IPS-18a (cell line): ENCODE data around the gene ABCG2.

Experiments used
- H3K27ac ChIP-seq: one replicate; pipeline ENCODE4 v1.5.1; 2013; ENCODE audit warnings: low read length
- H3K27me3 ChIP-seq: one replicate; pipeline ENCODE4 v1.6.1; 2013; ENCODE audit warnings: mild to moderate bottlenecking, low read length; ENCODE audit not compliant: control insufficient read depth, insufficient read depth
- H3K36me3 ChIP-seq: one replicate; pipeline ENCODE4 v1.6.1; 2013; ENCODE audit warnings: low read depth, low read length; ENCODE audit not compliant: control insufficient read depth
- H3K4me1 ChIP-seq: one replicate; pipeline ENCODE4 v1.6.1; 2013; ENCODE audit warnings: low read depth, low read length; ENCODE audit not compliant: control insufficient read depth
- H3K4me3 ChIP-seq: one replicate; pipeline ENCODE4 v1.5.1; 2013; ENCODE audit warnings: low read length
- H3K9ac ChIP-seq: one replicate; pipeline ENCODE4 v1.6.1; 2013; ENCODE audit warnings: mild to moderate bottlenecking, low read length, moderate library complexity
- H3K9me3 ChIP-seq: one replicate; pipeline ENCODE4 v1.6.1; 2013; ENCODE audit warnings: low read depth, low read length; ENCODE audit not compliant: control insufficient read depth

ABCG2 gene

GRCh38 chr4:88062311-88062710 is 96.1 kb downstream of the ABCG2 start:
- Histone ChIP-seq H3K4me1 (no peaks in the 10 kb centered on the region), H3K27me3 (no peaks in the 10 kb centered on the region), H3K9ac (no peak overlapping the region), H3K4me3 (no peak overlapping the region), H3K36me3 (peaks cover 77% of the 10 kb centered on the region), H3K9me3 (no peaks in the 10 kb centered on the region), H3K27ac (no peak overlapping the region)

- Histone ChIP-seq H3K36me3 (peaks cover 77% of the 10 kb centered on the region), H3K4me1 (no peaks in the 10 kb centered on the region)
These were observed 98.0 kb downstream of the ABCG2 start for GRCh38 chr4:88060431-88060830.

GRCh38 chr4:88059766-88060165 is 98.7 kb downstream of the ABCG2 start:
- H3K36me3 ChIP-seq, result peaks cover 75% of the 10 kb centered on the region
- H3K27me3 ChIP-seq, result no peaks in the 10 kb centered on the region
- H3K27ac ChIP-seq, result no peak overlapping the region
- no peak overlapping the region for H3K4me3 ChIP-seq
- no peak overlapping the region for H3K9ac ChIP-seq
- no peaks in the 10 kb centered on the region for H3K9me3 ChIP-seq
- no peaks in the 10 kb centered on the region for H3K4me1 ChIP-seq

More at GRCh38 chr4:88060431-88060830, 98.0 kb downstream of the ABCG2 start:
- Histone ChIP-seq H3K27me3 (no peaks in the 10 kb centered on the region), H3K9me3 (no peaks in the 10 kb centered on the region), H3K4me3 (no peak overlapping the region), H3K27ac (no peak overlapping the region), H3K9ac (no peak overlapping the region)

- Histone ChIP-seq H3K4me1 (no peaks in the 10 kb centered on the region), H3K9ac (no peak overlapping the region), H3K4me3 (no peak overlapping the region), H3K9me3 (no peaks in the 10 kb centered on the region), H3K27ac (no peak overlapping the region), H3K36me3 (peaks cover 61% of the 10 kb centered on the region), H3K27me3 (no peaks in the 10 kb centered on the region)
These were observed 100.1 kb downstream of the ABCG2 start for GRCh38 chr4:88058295-88058694.

- no peaks in the 10 kb centered on the region for H3K4me1 ChIP-seq
- H3K27ac ChIP-seq, result no peak overlapping the region
- H3K9ac ChIP-seq, result no peak overlapping the region
- no peaks in the 10 kb centered on the region for H3K27me3 ChIP-seq
- no peak overlapping the region for H3K4me3 ChIP-seq
- no peaks in the 10 kb centered on the region for H3K9me3 ChIP-seq
- H3K36me3 ChIP-seq, result peaks cover 72% of the 10 kb centered on the region
These were observed 103.5 kb downstream of the ABCG2 start for GRCh38 chr4:88054901-88055300.

GRCh38 chr4:88054229-88054628 is 104.2 kb downstream of the ABCG2 start:
- Histone ChIP-seq H3K9ac (no peak overlapping the region), H3K4me1 (no peaks in the 10 kb centered on the region), H3K4me3 (no peak overlapping the region), H3K27ac (no peak overlapping the region), H3K36me3 (peaks cover 71% of the 10 kb centered on the region), H3K9me3 (no peaks in the 10 kb centered on the region), H3K27me3 (no peaks in the 10 kb centered on the region)

- no peak overlapping the region for H3K9ac ChIP-seq
- H3K27me3 ChIP-seq, result no peaks in the 10 kb centered on the region
- no peaks in the 10 kb centered on the region for H3K9me3 ChIP-seq
- no peak overlapping the region for H3K27ac ChIP-seq
- H3K4me1 ChIP-seq, result no peaks in the 10 kb centered on the region
- peaks cover 86% of the 10 kb centered on the region for H3K36me3 ChIP-seq
- no peak overlapping the region for H3K4me3 ChIP-seq
These were observed 113.4 kb downstream of the ABCG2 start for GRCh38 chr4:88045021-88045420.

GRCh38 chr4:88043586-88044340 is 114.7 kb downstream of the ABCG2 start:
- H3K27me3 ChIP-seq, result no peaks in the 10 kb centered on the region
- no peak overlapping the region for H3K27ac ChIP-seq
- H3K36me3 ChIP-seq, result peaks cover 91% of the 10 kb centered on the region
- H3K4me1 ChIP-seq, result no peaks in the 10 kb centered on the region
- H3K4me3 ChIP-seq, result no peak overlapping the region
- no peak overlapping the region for H3K9ac ChIP-seq
- no peaks in the 10 kb centered on the region for H3K9me3 ChIP-seq

GRCh38 chr4:88043001-88043400 is 115.4 kb downstream of the ABCG2 start:
- no peaks in the 10 kb centered on the region for H3K27me3 ChIP-seq
- peaks cover 93% of the 10 kb centered on the region for H3K36me3 ChIP-seq
- no peak overlapping the region for H3K9ac ChIP-seq
- H3K4me1 ChIP-seq, result no peaks in the 10 kb centered on the region
- no peak overlapping the region for H3K27ac ChIP-seq
- no peak overlapping the region for H3K4me3 ChIP-seq
- H3K9me3 ChIP-seq, result no peaks in the 10 kb centered on the region

- H3K4me1 ChIP-seq, result no peaks in the 10 kb centered on the region
- H3K36me3 ChIP-seq, result peaks cover 95% of the 10 kb centered on the region
- H3K9ac ChIP-seq, result no peak overlapping the region
- no peak overlapping the region for H3K27ac ChIP-seq
- no peak overlapping the region for H3K4me3 ChIP-seq
- no peaks in the 10 kb centered on the region for H3K9me3 ChIP-seq
- no peaks in the 10 kb centered on the region for H3K27me3 ChIP-seq
These were observed 116.8 kb downstream of the ABCG2 start for GRCh38 chr4:88041626-88042025.

GRCh38 chr4:88040707-88041106 is 117.7 kb downstream of the ABCG2 start:
- no peak overlapping the region for H3K27ac ChIP-seq
- no peak overlapping the region for H3K4me3 ChIP-seq
- no peak overlapping the region for H3K9ac ChIP-seq
- no peaks in the 10 kb centered on the region for H3K9me3 ChIP-seq
- no peaks in the 10 kb centered on the region for H3K4me1 ChIP-seq
- H3K36me3 ChIP-seq, result peaks cover 95% of the 10 kb centered on the region
- H3K27me3 ChIP-seq, result no peaks in the 10 kb centered on the region
